Uterus (tissue), 4 donors: ENCODE results near the gene DNAAF2. TPM values are rescaled to one million over a fixed set of nuclear protein-coding genes. Genes with fewer than 3 reads are reported as not detected.

ENCODE experiments used
- DNase-seq, 2 donors: peaks; one replicate each; pipeline ENCODE4 v3.0.0-alpha.2; 2019 to 2020
- H3K27ac ChIP-seq, 2 donors: fragments of 200-600 bp; sonication (generic); 1 replicate in 1 of 2; 2 replicates in 1 of 2; pipeline ENCODE4 v1.5.1; 2016 to 2018
- H3K27me3 ChIP-seq, 2 donors: fragments of 200-600 bp; sonication (generic); one replicate each; pipeline ENCODE4 v1.5.1; 2018 to 2019; ENCODE audit warnings: control low read depth in 1 of 2
- H3K36me3 ChIP-seq, 2 donors: fragments of 200-600 bp; sonication (generic); one replicate each; pipeline ENCODE4 v1.5.1; 2019; ENCODE audit warnings: control low read depth in 1 of 2
- H3K4me1 ChIP-seq, 2 donors: fragments of 200-600 bp; sonication (generic); one replicate each; pipeline ENCODE4 v1.5.1; 2018 to 2019; ENCODE audit warnings: control low read depth in 1 of 2
- H3K4me3 ChIP-seq, 2 donors: fragments of 200-600 bp; sonication (generic); 1 replicate in 1 of 2; 2 replicates in 1 of 2; pipeline ENCODE4 v1.5.1; 2018 to 2019; ENCODE audit warnings: mild to moderate bottlenecking in 1 of 2
- H3K9me3 ChIP-seq, 2 donors: fragments of 200-600 bp; sonication (generic); one replicate each; pipeline ENCODE4 v1.5.1; 2019; ENCODE audit warnings: control low read depth in 1 of 2
- CTCF ChIP-seq, 4 experiments: fragments of 200-600 bp in 2 of 4; fragments of 450-650 bp in 2 of 4; sonication (generic) in 2 of 4; IDR thresholded peaks; one replicate each; pipeline ENCODE4 v1.5.1; 2016 to 2019; ENCODE audit warnings: antibody characterized with exemption in 4 of 4, mild to moderate bottlenecking in 2 of 4, moderate library complexity in 1 of 4
- POLR2A ChIP-seq, 2 donors: fragments of 450-650 bp; IDR thresholded peaks; one replicate each; pipeline ENCODE4 v1.6.1; 2016; ENCODE audit warnings: antibody characterized with exemption in 2 of 2, mild to moderate bottlenecking in 1 of 2, moderate library complexity in 1 of 2
- intact Hi-C: fragments of 100-400 bp; cut with DNase I; formaldehyde crosslinking; loops from one replicate; pipeline ENCODE4 v1.15.1; 2023; ENCODE audit warnings: low total_unique reads
- total RNA-seq, 4 donors: library from RNA; depleted of rRNA in 3 of 4; stranded (reverse); fragments of >200 nt in 3 of 4; gene quantifications; one replicate each; pipeline versions ENCODE4 v1.1.0 to v1.2.4, GENCODE V29; 2014 to 2023
- donor health status: DM: yes; HTN: yes; CAD: no.

DNAAF2 gene
- total RNA-seq, 4 donors from 2014 or later: 3.8 to 18.9 (median 8.8) TPM

- no peaks in the 10 kb centered on the region for H3K27me3 ChIP-seq
- no peak overlapping the region for H3K4me3 ChIP-seq
- peak overlapping the region; percentile 6 to 17 for H3K27ac ChIP-seq
- intact Hi-C loops: no loop called here
- H3K36me3 ChIP-seq: no peaks in the 10 kb centered on the region
- TF ChIP-seq POLR2A (IDR thresholded peaks at IDR 0.05): no peak
- no peak for TF ChIP-seq CTCF (IDR thresholded peaks at IDR 0.05)
- no peaks in the 10 kb centered on the region for H3K9me3 ChIP-seq
- H3K4me1 ChIP-seq: no peaks in the 10 kb centered on the region
- no peak for DNase-seq
These were observed 6.7 kb upstream of the DNAAF2 start for GRCh38 chr14:49641697-49642129.

GRCh38 chr14:49640540-49641417, 5.7 kb upstream of the DNAAF2 start:
- intact Hi-C loops: no loop called here
- no peak overlapping the region for H3K27ac ChIP-seq
- no peaks in the 10 kb centered on the region for H3K36me3 ChIP-seq
- H3K4me1 ChIP-seq: peaks cover 0 to 6% of the 10 kb centered on the region in 2 donors
- no peaks in the 10 kb centered on the region for H3K27me3 ChIP-seq
- no peak for DNase-seq
- no peaks in the 10 kb centered on the region for H3K9me3 ChIP-seq
- TF ChIP-seq POLR2A (IDR thresholded peaks at IDR 0.05) (no peak), CTCF (IDR thresholded peaks at IDR 0.05) (no peak)
- H3K4me3 ChIP-seq: no peak overlapping the region

- Histone ChIP-seq H3K4me3 (no peak overlapping the region), H3K27ac (no peak overlapping the region), H3K4me1 (peaks cover 0 to 6% of the 10 kb centered on the region in 2 donors), H3K27me3 (no peaks in the 10 kb centered on the region), H3K9me3 (no peaks in the 10 kb centered on the region), H3K36me3 (no peaks in the 10 kb centered on the region)
- intact Hi-C loops: loop anchor here (5.0 kb wide), 1 partner anchor 150 kb away; no protein-coding TSS in a partner anchor
- TF ChIP-seq POLR2A (IDR thresholded peaks at IDR 0.05) (no peak), CTCF (IDR thresholded peaks at IDR 0.05) (no peak)
- DNase-seq: no peak
These were observed 2.6 kb upstream of the DNAAF2 start for GRCh38 chr14:49637534-49638078.

- Histone ChIP-seq H3K4me1 (peaks cover 0 to 6% of the 10 kb centered on the region in 2 donors), H3K4me3 (no peak overlapping the region), H3K27ac (no peak overlapping the region), H3K36me3 (no peaks in the 10 kb centered on the region), H3K27me3 (no peaks in the 10 kb centered on the region), H3K9me3 (no peaks in the 10 kb centered on the region)
- TF ChIP-seq CTCF (IDR thresholded peaks at IDR 0.05) (no peak), POLR2A (IDR thresholded peaks at IDR 0.05) (no peak)
- intact Hi-C loops: loop anchor here (5.0 kb wide), 1 partner anchor 150 kb away; no protein-coding TSS in a partner anchor
- no peak for DNase-seq
These were observed 1.8 kb upstream of the DNAAF2 start for GRCh38 chr14:49636866-49637265.
